Hypothalamus (tissue), 51 donors: ENCODE results near the gene PRDM16.
"Not testable (repeated sequence)": the region's sequence is repeated elsewhere in the genome, so short reads cannot be mapped to it uniquely, and the experiment has no call there.

Source experiments
- DNase-seq, 51 donors: peaks; one replicate each; lab custom pipeline; 2025; lab: John Stamatoyannopoulos, UW

The PRDM16 gene

DNA sequence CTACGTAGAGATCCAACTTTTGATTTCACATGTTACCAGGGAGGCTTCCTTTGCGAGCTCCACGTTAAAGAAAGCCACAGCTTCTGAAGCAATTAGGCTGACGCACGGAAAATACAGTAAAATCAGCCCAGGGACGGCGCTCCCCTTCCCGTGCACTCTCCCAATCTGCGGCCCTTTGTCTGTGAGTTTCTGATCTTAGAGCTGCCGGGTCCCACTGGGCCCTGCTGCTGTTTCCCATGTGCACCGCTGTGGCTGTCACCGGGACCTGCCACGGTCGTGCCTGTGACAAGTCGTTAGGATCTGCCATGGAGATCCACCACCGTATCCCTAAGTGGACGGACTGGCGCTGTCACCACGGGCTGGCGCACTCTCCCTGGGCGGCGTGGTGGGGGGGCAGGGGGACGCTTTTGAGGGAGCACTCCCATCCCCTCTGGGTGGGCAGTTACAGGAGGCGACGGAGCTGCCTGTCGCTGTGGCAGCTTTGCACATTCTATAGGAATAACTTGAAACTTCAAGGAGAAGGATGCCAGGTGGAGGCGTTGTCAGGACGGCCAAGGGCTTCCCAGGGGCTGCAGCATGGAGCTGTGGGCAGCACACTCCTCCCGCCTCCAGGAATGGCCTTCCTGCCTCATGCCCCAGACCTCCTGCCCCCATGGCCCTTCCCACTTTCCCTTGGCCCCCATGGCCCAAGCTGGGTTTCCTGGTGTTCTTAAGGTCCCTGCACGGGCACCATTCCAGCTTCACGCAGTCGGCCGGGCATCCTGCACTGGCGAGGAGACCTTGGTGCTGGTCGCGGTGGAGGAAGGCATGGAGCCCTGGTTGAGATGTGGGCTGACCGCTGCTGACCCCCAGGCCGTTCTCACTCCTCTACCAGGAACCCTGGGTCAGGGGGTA is 85.1 kb downstream of the PRDM16 start:
- no peak for DNase-seq

GRCh38 chr1:3155056-3155925 is 86.3 kb downstream of the PRDM16 start:
- DNase-seq: no peak

- no peak for DNase-seq
Measured at GRCh38 chr1:3155926-3156220, 86.9 kb downstream of the PRDM16 start.

GRCh38 chr1:3156936-3157335 is 87.9 kb downstream of the PRDM16 start:
- peak in 9 of 51 donors; percentile 15 to 50 (median 32) for DNase-seq

DNA sequence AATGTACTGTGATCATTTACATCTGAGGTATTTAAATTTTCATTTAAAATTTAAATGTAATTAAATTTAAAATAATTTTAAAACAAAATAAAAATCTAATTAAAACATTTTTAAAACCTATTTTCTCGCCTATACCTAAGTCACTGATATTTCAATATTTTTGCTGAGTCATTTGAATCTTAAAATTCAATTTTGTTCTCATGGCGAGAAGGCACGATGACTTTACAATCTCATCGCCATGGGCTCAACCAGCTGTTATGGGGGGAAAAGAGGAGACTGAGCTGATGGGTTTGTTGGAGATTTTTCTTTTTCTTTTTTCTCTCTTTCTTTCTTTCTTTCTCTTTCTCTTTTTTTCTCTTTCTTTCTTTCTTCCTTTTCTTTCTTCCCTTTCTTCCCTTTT is 89.3 kb downstream of the PRDM16 start:
- no peak for DNase-seq

DNA sequence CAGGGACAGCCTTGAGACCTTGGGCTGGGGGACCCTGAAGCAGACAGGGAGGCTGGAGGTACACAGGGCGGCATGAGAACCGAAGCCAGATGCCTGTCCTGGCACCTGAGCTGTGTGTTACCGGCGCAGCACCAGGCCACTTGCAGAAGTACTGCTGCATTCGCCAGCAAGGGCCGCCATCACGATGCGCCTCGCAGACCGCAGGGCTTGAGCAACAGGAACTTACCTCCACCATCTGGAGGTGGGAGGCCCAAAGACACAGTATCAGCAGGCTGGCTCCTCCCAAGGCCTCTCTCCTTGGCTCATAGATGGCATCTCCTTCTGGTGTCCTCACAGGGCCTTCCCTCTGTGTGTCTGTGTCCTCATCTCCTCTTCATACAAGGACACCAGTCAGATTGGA is 90.1 kb downstream of the PRDM16 start:
- DNase-seq: no peak

GRCh38 chr1:3159996-3160395 is 91.0 kb downstream of the PRDM16 start:
- no peak for DNase-seq

DNA sequence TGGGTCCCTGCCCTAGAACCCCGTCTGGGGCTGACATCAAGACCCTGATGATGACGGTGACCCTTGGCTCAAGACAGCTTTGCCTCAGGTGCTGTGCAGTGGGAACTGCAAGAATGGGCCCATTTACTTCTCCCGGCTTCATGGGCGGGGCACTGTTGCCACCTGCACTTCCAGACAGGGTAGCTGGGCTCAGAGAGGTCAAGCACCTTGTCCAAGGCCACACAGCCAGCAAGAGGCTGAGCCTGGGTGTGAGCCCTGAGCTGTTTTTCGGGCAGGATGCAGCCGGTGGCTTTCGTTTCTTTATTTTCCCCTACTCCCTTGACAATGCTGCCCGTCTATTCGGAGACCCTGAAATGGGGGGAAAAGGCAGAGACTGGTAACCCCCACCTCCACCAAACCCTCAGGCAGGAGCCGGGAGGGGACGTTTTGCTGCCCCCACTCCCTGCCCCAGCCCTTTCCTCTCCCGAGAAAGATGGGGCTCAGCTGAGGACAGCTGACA is 91.7 kb downstream of the PRDM16 start:
- DNase-seq: no peak

- peak in 42 of 51 donors; percentile 7 to 83 (median 60) for DNase-seq
Measured at GRCh38 chr1:3161176-3161840, 92.3 kb downstream of the PRDM16 start.

DNA sequence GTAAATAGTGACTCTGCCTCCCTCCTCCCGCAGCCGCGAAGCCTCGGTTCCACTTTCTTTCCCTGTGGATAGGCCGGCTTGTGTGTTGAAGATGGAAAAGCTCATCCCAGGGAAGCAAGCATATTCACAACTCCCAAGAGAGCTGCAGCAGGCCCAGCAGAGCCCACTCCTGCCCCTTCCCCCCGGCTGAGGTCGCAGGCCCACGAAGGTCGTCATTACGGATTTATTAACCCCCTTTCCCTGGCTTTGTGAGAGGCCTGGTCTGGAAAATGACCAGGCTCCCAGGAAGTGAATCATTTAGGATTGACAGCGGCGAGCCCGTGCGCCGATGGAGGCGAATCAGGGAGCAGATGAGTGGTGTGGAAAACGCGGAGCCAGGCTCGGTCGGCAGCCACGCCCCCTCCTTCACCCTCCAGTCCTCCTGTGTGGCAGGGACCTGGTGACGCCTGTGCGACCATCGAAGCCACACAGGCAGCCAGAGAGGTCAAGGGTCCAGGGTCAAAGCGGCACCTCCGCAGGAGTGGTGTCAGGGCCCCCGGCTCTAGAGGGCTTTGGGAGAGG is 93.4 kb downstream of the PRDM16 start:
- DNase-seq: peak in 1 of 51 donors; percentile 55

GRCh38 chr1:3163356-3163755 is 94.4 kb downstream of the PRDM16 start:
- no peak for DNase-seq

DNA sequence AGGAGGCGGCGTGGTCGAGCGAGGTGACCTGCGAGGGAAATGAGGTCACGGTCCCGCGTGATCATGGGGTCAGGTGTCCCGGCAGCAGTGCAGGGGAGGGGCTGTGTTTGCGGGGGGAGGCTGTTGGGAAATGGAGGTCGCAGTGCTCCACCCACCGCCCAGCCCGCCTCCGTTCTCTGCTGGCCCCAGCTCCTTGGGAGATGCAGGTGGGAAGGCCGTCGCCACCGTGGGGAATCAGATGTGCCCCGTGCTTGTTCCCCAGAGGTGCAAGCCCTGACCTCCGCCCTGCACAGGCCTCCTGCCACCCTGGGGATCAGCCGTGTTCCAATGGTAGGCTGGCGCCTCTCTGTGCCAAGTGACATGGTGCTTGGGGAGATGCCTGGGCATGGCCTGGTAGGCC is 95.7 kb downstream of the PRDM16 start:
- DNase-seq: no peak

- DNase-seq: not testable (repeated sequence)
Measured at GRCh38 chr1:3165189-3165588, 96.2 kb downstream of the PRDM16 start.

DNA sequence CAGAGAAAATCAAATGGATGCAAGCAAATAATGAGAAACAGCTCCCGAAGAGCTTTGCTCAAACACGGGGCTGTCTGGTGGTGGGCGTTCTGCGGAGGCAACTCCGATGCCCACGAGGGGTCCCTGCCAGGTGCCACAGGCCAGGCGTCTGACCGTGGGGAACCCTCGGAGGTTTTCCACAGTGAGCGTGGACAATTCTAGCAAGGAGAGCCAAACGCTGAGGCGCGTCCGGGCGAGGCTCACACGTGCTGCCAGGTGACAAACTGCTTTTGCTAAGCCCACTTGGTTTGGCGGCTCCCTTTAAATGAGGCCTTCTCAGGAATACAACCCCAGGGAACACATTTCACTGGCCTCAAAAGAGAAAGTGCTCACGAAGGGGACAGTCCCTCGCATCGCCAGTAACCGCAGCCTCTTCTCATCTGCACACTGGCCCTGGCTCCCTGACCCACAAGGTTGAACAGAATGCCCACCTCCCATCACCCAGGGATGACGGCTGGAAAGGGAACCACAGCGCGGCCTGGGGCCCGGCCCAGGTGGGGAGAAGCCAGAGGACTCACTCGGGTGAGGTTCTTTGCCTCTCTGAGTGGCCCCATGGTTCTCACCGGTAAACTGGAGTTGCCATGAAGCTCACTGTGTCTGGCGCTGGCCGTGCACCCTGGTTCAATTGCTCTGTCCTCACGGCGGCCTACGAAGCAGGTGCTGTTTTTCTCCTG is 97.4 kb downstream of the PRDM16 start:
- no peak for DNase-seq

GRCh38 chr1:3167255-3167654 is 98.3 kb downstream of the PRDM16 start:
- DNase-seq: peak in 1 of 51 donors; percentile 32

- no peak for DNase-seq
Measured at GRCh38 chr1:3168678-3169077, 99.7 kb downstream of the PRDM16 start.

DNA sequence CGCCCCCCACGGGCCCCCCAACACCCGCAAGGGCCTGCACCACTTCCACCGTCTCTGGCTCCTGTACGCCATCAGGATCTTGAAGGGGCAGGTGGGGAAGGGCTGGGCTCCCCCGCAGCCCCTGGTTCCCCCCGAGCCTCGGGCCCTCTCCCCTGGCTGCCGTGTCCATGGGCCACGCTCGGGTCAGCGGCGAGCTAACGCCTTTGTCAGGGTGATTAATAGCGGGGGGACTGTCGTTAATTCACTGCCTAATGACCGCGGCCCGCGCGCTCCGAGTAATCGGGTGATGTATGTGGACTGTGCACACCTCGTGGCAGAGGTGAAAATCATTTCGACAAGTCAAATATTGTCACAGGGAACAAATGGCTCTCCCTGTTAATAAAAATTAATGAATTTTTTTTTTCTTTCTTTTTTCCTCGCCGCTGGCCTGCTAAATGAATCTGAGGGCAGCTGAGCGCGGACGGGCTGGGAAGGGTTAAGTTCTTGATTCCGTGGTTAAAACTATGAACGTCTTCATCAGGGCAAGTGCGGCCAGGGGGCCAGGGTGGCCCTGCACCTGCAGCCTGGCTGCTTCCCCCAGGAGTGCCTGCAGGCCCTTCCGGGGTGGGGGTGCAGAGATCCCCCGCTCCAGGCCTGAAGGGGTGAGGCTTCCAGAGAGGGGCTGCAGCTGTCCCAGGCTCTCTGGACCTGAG is 100.8 kb downstream of the PRDM16 start:
- no peak for DNase-seq

DNA sequence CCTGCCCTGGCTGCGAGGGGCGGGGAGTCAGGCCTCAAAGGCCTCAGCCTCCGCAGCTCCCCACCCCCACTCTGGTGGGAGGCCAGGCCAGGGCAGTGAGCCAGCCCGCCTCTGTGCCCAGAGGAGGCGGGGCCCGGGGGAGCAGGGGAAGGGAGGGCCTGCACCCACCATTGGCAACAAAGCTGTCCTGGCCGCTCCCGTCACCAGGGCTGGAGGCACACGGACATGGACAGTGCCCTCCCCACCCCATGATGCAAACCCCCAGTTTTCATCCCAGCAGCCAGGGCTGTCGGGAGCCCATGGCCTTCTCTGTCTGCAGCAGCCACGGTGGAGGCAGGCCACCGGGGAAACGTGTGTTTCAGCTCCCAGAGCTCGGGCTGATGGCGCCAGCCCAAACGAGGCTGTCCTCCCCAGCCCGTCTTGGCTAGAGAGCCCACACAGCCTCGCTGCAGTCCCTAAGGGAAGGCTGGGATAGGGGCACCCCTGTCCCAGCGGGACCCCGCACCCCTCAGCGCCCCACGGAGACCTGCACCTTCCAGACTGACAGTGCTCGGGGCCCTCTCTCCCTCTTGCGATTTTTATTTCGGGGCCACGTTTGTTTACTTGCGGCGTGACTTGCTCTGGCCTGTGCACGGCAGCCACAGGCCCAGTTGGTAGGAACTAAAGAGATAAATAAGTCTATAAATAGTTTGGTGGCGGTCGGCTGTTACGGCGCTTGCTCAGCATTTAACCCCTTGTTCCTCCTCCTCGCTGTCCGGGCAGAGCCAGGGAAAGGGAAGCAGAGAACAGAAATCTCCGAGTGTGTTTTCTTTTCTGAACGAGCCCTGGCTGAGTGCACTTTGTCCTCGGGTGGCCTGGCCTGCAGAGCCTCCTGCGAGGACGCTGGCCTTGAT is 101.8 kb downstream of the PRDM16 start:
- peak in 49 of 51 donors; percentile 30 to 91 (median 80) for DNase-seq
